ENCODE data around the gene LRP1B. TPM values are rescaled to one million over a fixed set of nuclear protein-coding genes. Genes with fewer than 3 reads are reported as not detected.
"Not testable (repeated sequence)": the region's sequence is repeated elsewhere in the genome, so short reads cannot be mapped to it uniquely, and the experiment has no call there.

LRP1B gene
- total RNA-seq, 4 donors from 2014 or later: 0.85 to 3.3 (median 1.1) TPM; not detected in 1

DNA sequence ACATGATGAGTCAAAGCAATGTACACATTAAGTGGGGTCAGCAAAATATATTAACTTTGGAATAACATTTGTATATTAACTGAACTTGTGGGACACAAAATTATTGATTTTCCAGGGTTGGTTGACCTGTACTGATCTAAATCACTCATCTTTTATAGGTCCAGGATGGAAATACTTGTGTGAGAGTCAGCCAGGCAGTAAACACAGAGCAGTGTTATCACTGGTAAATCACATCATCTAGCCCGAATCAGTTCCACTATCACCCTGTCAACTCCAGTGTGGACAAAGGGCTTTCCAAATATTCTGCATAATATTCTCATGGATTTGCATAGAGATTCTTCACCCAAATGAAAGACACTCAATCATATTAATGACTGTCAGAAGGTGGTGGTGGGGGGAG, 295.7 kb downstream of the LRP1B start:
- no peak for DNase-seq
- TF ChIP-seq POLR2A (IDR thresholded peaks at IDR 0.05) (no peak), CTCF (IDR thresholded peaks at IDR 0.05) (no peak)
- H3K27me3 ChIP-seq: no peaks in the 10 kb centered on the region
- no peaks in the 10 kb centered on the region for H3K4me1 ChIP-seq
- H3K4me3 ChIP-seq: no peak overlapping the region
- H3K36me3 ChIP-seq: no peaks in the 10 kb centered on the region
- no peaks in the 10 kb centered on the region for H3K9me3 ChIP-seq
- H3K27ac ChIP-seq: no peak overlapping the region

DNA sequence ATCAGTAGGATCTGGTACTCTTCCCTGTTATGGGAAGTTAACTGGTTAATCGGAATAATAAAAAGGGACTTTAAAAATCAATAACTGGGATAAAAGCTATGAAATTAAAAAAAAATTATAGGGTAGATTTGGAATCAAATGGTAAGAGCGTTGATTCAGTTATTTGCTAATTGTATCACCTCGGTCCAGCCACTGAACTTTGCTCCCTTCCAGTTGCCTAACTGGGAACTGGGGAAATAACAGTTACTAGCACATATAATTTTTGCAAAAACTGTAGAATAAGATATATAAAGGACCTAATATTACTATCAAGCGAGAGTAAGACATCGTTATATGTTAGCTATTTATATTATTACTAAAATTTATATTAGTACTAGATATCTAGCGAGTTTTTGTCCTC, 302.1 kb downstream of the LRP1B start:
- DNase-seq: no peak
- H3K9me3 ChIP-seq: no peaks in the 10 kb centered on the region
- no peaks in the 10 kb centered on the region for H3K27me3 ChIP-seq
- H3K27ac ChIP-seq: no peak overlapping the region
- no peaks in the 10 kb centered on the region for H3K4me1 ChIP-seq
- no peaks in the 10 kb centered on the region for H3K36me3 ChIP-seq
- TF ChIP-seq POLR2A (IDR thresholded peaks at IDR 0.05): no peak
- TF ChIP-seq CTCF (IDR thresholded peaks at IDR 0.05): no peak
- no peak overlapping the region for H3K4me3 ChIP-seq

DNA sequence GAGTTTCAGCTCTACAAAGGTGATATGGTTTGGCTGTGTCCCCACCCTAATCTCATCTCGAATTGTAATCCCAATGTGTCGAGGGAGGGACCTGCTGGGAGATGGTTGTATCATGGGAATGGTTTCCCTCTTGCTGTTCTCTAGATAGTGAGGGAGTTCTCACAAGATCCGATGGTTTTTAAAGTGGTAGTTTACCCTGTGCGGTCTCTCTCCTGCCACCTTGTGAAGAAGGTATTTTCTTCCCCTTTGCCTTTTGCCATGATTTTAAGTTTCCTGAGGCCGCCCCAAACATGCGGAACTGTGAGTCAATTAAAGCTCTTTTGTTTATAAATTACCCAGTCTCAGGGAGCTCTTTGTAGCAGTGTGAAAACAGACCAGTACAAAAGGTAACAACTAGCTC, 306.0 kb downstream of the LRP1B start:
- Histone ChIP-seq H3K27ac (no peak overlapping the region), H3K4me3 (no peak overlapping the region), H3K9me3 (no peaks in the 10 kb centered on the region), H3K27me3 (no peaks in the 10 kb centered on the region), H3K36me3 (no peaks in the 10 kb centered on the region), H3K4me1 (no peaks in the 10 kb centered on the region)
- no peak for DNase-seq
- TF ChIP-seq POLR2A (IDR thresholded peaks at IDR 0.05): no peak

GRCh38 chr2:141820893-141821292, 309.9 kb downstream of the LRP1B start:
- no peak overlapping the region for H3K27ac ChIP-seq
- H3K4me3 ChIP-seq: no peak overlapping the region
- H3K4me1 ChIP-seq: no peaks in the 10 kb centered on the region
- no peaks in the 10 kb centered on the region for H3K36me3 ChIP-seq
- DNase-seq: no peak
- H3K9me3 ChIP-seq: no peaks in the 10 kb centered on the region
- TF ChIP-seq CTCF (IDR thresholded peaks at IDR 0.05) (no peak), POLR2A (IDR thresholded peaks at IDR 0.05) (no peak)
- H3K27me3 ChIP-seq: no peaks in the 10 kb centered on the region

DNA sequence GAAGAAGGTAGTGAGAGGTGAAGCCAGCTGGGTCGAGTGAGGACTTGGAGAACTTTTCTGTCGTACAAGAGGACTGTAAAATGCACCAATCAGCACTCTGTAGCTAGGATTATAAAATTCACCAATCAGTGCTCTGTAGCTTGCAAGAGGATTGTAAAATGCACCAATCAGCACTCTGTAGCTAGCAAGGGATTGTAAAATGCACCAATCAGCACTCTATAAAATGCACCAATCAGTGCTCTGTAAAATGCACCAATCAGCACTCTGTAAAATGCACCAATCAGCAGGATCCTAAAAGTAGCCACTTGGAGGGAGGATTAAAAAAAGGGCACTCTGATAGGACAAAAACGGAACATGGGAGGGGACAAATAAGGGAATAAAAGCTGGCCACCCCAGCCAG, 315.5 kb downstream of the LRP1B start:
- H3K27me3 ChIP-seq, H3K4me1 ChIP-seq, H3K9me3 ChIP-seq, H3K4me3 ChIP-seq, DNase-seq, H3K27ac ChIP-seq, H3K36me3 ChIP-seq: not testable (repeated sequence)

DNA sequence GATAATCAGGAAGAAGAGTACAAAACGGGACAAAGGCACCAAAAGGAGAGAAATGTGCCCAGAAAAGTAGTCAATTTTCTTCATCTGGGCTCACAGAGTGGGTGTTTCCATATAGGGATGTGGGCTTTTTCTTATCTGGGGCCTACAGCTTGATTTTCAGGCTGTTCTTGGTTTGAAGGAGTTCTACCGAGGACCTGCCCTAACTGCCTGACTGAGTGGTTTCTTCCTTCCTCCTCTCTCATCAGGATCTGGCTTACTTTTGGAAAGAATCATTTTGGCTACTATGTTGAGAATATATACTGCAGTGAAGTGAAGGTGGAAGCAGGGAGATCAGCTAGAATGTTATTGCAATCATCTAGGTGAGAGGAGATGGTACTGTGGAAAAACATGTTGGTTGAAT, 316.7 kb downstream of the LRP1B start:
- TF ChIP-seq POLR2A (IDR thresholded peaks at IDR 0.05) (no peak), CTCF (IDR thresholded peaks at IDR 0.05) (no peak)
- no peaks in the 10 kb centered on the region for H3K9me3 ChIP-seq
- no peak for DNase-seq
- H3K4me3 ChIP-seq: no peak overlapping the region
- no peaks in the 10 kb centered on the region for H3K27me3 ChIP-seq
- H3K4me1 ChIP-seq: no peaks in the 10 kb centered on the region
- no peak overlapping the region for H3K27ac ChIP-seq
- H3K36me3 ChIP-seq: no peaks in the 10 kb centered on the region

DNA sequence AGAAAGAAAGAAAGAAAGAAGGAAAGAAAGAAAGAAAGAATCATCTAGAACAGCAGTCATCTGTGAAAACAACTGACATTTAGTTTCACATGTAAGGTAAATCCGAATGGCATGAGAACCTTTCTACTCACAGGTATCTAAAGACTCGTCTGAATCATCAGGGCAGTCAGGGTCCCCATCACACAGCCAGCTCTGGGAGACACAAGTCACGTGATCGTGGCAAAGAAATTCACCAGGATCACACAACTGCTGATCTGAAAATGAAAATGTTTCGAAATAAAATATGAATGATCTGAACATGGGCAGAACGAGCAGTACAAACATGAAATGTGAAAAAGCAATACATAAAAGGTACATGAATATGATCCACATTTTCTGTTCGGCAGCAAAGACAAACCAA, 320.7 kb downstream of the LRP1B start:
- Histone ChIP-seq H3K4me1 (no peaks in the 10 kb centered on the region), H3K9me3 (no peaks in the 10 kb centered on the region), H3K27me3 (no peaks in the 10 kb centered on the region), H3K4me3 (no peak overlapping the region), H3K27ac (no peak overlapping the region), H3K36me3 (no peaks in the 10 kb centered on the region)
- DNase-seq: no peak
- TF ChIP-seq CTCF (IDR thresholded peaks at IDR 0.05): no peak
- no peak for TF ChIP-seq POLR2A (IDR thresholded peaks at IDR 0.05)

All from Peyer's patch (tissue), 4 donors.